Measurements from ENCODE around the gene OR4K17.
"Not testable (repeated sequence)": the region's sequence is repeated elsewhere in the genome, so short reads cannot be mapped to it uniquely, and the experiment has no call there.

OR4K17 gene, protein sequence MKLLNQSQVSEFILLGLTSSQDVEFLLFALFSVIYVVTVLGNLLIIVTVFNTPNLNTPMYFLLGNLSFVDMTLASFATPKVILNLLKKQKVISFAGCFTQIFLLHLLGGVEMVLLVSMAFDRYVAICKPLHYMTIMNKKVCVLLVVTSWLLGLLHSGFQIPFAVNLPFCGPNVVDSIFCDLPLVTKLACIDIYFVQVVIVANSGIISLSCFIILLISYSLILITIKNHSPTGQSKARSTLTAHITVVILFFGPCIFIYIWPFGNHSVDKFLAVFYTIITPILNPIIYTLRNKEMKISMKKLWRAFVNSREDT

DNA sequence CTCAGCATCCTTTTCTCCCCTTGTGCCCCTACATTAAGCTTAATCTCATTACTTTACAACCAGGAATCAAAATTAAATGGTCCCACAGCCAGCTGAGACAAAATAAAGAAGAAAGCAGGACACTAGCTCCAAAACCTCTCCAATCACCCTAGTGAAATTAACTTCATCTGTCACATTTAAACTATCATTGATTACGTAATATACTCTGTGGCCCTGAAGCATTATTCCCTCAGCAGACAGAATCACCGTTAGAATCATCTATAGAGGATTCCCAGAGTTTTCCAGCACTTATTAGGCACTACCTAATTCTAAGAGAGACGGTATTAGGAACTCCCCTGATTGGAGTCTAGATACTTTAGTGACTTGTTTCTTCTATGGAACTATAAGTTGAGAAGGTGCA, at the start of gene OR4K17:
TSS of gene OR4K17 (plus strand) at position 302 of the 400 bp plus-strand sequence. CDS start 6,761 bp downstream, outside the sequence.
- DNase-seq (ENCODE audit: low spot score): no peak

DNA sequence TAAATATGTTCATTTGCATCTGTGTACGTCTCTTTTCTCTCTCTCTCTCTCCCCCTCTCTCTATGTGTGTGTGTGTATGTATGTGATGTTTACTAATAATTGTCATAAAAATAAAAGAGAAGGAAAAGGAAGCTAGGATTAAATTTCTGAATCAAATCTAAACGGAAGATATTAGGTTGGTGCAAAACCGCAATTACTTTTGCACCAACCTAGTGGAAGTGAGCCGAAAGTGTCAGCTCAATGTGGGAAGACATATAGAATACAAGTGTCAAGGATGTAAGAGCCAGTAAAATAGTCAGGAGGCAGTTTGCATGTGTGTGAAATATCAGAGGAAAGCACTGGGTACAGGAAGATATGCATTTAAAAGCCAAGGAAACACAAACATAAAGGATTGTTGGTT, 18.5 kb upstream of the OR4K17 start:
- DNase-seq (ENCODE audit: low spot score): no peak

DNA sequence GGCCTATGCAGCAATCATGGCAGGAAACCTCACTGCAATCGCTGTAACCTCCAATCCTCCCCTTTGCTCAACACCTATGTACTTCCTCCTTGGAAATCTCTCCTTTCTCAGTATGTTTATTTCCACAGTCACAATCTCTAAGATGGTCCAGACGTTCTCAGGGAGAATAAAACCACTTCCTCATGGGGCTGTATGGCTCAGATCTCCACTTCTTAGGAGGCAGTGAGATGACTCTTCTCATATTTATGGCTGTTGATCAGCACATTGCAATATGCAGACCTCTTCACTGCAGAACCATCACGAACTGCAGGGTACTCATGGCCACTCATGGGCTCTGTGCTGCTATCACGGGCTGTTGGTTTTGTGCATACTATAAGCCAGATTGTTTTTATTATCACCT, 17.1 kb upstream of the OR4K17 start:
- DNase-seq (ENCODE audit: low spot score): no peak

DNA sequence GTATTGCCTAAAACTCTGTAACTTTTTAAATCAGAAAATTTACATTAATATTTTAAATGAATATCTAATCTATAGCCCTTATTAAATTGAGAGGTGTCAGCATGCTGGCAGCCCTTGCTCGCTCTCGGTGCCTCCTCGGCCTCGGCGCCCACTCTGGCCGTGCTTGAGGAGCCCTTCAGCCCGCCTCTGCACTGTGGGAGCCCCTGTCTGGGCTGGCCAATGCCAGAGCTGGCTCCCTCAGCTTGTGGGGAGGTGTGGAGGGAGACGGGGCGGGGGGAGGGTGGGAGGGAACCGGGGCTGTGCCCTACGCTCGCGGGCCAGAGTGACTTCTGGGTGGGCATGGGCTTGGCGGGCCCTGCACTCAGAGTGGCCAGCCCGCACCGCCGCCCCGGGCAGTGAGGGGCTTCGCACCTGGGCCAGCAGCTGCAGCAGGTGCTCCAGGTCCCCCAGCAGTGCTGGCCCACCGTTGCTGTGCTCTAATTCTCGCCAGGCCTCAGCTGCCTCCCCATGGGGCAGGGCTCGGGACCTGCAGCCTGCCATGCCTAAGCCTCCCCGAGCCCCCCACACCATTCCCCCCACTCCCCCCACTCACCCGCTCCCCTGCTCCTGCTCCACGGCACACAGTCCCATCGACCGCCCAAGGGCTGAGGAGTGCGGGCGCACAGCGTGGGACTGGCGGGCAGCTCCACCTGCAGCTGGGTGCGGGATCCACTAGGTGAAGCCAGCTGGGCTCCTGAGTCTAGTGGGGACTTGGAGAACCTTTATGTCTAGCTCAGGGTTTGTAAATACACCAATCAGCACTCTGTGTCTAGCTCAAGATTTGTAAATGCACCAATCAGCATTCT, 11.4 kb upstream of the OR4K17 start:
- DNase-seq (ENCODE audit: low spot score): not testable (repeated sequence)

DNA sequence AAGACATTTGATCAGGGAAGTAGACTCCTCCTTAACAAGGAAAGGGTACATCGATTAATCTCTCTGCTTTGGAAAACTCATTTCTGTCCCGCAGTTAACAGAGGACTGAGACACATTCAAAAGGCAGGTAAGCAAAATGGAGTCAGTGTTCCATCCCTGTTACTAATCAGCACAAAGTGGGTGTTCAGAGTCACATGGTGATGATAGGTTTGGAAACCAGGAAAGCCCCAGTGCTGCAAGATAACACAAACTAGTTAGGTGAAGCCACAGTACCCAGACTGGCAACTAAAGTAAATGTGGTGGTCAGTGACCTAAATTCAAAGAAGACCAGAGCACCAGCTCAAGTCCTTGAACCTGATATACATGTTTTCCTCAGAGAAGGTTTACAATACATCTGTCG, 1.8 kb downstream of the OR4K17 start:
- DNase-seq (ENCODE audit: low spot score): no peak

DNA sequence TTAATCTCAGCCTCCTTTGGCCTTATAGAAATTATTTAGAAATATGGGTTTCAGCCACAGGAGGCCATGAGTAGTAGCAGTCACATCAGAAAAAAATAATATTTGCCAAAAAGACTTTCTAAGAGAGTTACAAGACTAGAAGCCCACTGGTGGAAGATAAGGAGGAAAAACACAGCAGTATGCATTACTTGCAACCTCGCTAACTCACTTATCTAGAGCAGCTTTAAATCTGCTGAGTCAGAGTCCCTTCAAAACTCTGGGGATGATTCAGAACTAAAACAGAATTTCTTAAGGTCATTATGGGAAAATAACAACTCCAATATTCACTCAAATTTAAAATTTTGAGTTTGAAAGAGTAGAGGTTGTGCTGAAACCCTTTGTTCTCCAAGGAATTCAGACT, 6.2 kb downstream of the OR4K17 start:
- DNase-seq (ENCODE audit: low spot score): no peak

DNA sequence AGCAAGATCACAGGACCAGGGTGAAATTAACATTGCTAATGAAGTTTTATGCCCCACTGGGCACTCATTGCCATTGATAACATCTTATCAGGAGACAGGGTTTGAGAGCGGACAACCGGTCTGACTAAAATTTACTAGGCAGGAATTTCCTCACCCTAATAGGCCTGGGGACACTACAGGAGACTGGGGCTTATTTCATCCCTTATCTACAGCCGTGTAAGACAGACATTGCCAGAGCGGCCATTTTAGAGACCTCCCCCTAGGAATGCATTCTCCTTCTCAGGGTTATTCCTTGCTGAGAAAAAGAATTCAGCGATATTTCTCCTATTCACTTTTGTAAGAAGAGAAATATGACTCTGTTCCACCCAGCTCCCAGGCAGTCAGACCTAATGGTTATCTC, 8.3 kb downstream of the OR4K17 start:
- no peak for DNase-seq (ENCODE audit: low spot score)

DNA sequence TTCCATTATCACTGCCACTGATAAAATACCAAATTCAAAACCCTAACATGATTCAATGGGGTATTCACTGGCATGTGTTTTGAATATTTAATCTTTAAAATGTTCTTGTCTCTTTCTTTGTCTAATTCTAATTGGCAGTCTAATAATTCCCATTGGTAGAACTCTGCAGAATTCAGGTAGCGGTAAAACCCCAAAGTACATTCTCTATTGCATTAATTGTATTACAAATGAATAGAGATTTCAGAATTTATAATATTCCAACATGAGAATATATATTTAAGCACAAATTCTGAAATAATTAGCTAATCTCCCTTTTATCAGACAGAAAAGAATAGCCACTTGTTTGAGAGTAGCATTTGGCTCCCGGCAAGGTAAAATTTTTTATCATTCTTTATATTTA, 28.0 kb downstream of the OR4K17 start, which contains the start of gene OR4N5:
TSS of gene OR4N5 (plus strand) at position 301 of the 400 bp plus-strand sequence. CDS start 4,916 bp downstream, outside the sequence.
- no peak for DNase-seq (ENCODE audit: low spot score)

DNA sequence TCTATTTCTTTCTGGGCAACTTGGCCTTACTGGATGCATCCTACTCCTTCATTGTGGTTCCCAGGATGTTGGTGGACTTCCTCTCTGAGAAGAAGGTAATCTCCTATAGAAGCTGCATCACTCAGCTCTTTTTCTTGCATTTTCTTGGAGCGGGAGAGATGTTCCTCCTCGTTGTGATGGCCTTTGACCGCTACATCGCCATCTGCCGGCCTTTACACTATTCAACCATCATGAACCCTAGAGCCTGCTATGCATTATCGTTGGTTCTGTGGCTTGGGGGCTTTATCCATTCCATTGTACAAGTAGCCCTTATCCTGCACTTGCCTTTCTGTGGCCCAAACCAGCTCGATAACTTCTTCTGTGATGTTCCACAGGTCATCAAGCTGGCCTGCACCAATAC, 33.4 kb downstream of the OR4K17 start:
- DNase-seq (ENCODE audit: low spot score): no peak

DNA sequence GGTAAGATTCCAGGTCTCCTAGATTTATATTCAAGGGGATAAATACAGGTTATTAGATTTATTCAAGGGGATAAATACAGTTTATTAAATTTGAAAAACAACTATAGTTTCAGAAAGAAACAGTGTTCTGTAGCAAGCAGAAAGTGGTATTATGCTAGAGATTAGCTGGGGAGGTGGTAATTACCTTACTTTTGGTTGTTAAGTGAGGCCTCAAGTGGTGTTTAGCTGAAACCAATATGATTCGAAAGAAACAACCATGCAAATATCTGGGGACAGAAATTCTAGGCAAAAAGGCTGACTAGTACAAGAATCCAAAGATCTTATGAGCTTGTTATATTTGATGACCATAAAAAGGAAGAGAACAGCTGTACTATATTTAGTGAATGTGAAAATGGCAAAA, 34.3 kb downstream of the OR4K17 start:
- DNase-seq (ENCODE audit: low spot score): no peak

DNA sequence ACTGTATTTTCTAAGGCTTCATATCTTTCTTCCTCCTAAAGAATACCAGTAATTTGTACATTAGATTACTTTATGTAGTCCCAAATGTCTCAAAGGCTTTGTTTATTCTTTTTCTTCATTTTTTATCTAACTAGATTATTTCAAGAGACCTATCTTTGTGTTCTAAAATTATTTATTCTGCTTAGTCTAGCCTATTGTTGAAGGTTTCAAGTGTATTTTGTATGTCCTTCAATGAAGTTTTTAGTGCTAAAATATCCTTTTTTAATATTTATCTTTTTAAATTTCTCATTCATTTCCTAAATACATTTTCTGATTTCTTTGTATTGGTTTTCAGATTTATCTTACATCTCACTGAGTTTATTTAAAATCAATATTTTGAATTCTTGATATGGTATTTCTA, 53.9 kb downstream of the OR4K17 start:
- DNase-seq (ENCODE audit: low spot score): no peak

DNA sequence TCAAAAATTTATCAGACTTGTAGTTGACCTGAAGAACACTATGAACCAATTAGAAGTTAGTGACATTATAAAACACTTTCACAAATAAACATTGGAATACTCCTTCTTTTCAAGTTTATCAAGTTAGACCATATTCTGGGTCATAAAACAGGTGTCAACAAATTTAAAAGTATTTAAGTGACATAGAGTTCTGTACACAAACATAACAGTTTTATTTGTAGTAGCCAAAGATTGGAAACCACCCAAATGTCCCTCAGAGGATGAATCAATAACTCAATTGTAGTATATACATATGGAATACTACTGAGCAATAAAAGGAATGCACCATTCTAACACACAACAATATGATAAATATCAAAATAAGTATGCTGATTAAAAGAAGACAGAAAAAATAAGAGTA, 56.6 kb downstream of the OR4K17 start:
- DNase-seq (ENCODE audit: low spot score): no peak

DNA sequence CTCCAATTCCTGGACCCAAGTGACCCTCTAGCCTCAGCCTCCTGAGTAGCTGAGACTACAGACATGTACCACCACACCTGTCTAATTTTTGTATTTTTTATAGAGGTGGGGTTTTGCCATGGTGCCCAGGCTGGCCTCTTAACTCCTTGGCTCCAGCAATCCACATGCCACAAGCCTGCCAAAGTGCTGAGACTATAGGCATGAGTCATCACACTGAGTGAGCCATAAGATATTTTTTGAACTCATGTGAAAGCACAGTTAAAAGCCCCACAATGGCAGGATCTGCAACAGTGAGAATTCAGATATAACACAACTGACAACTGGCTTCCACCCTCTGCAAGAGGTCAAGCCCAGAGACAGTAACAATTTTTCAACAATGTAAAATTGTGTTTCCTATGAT, 59.3 kb downstream of the OR4K17 start:
- peak; percentile 76 for DNase-seq (ENCODE audit: low spot score)

Measured in RKO (cell line).